Measurements from ENCODE around the gene LARGE1.

LARGE1 gene

GRCh38 chr22:33337524-33337923, 582.8 kb downstream of the LARGE1 start:
- no peak for DNase-seq

GRCh38 chr22:33335611-33336279, 584.5 kb downstream of the LARGE1 start:
- DNase-seq = no peak

- DNase-seq = no peak
Measured at GRCh38 chr22:33332538-33332937, 587.7 kb downstream of the LARGE1 start.

GRCh38 chr22:33331017-33331416, 589.3 kb downstream of the LARGE1 start:
- DNase-seq = no peak

- DNase-seq = no peak
Measured at GRCh38 chr22:33330534-33330933, 589.7 kb downstream of the LARGE1 start.

GRCh38 chr22:33329398-33329797, 590.9 kb downstream of the LARGE1 start:
- no peak for DNase-seq

- no peak for DNase-seq
Measured at GRCh38 chr22:33328789-33329296, 591.4 kb downstream of the LARGE1 start.

GRCh38 chr22:33327348-33327860, 592.9 kb downstream of the LARGE1 start:
- DNase-seq = no peak

- no peak for DNase-seq
Measured at GRCh38 chr22:33326540-33327295, 593.6 kb downstream of the LARGE1 start.

- no peak for DNase-seq
Measured at GRCh38 chr22:33325232-33326004, 594.9 kb downstream of the LARGE1 start.

- no peak for DNase-seq
Measured at GRCh38 chr22:33324228-33324627, 596.0 kb downstream of the LARGE1 start.

- DNase-seq = no peak
Measured at GRCh38 chr22:33321466-33321865, 598.8 kb downstream of the LARGE1 start.

- DNase-seq = no peak
Measured at GRCh38 chr22:33315954-33316353, 604.3 kb downstream of the LARGE1 start.

- no peak for DNase-seq
Measured at GRCh38 chr22:33315117-33315516, 605.2 kb downstream of the LARGE1 start.

GRCh38 chr22:33314316-33314715, 606.0 kb downstream of the LARGE1 start:
- DNase-seq = no peak

- no peak for DNase-seq
Measured at GRCh38 chr22:33303099-33303498, 617.2 kb downstream of the LARGE1 start.

GRCh38 chr22:33302549-33302948, 617.7 kb downstream of the LARGE1 start:
- no peak for DNase-seq

- no peak for DNase-seq
Measured at GRCh38 chr22:33302049-33302545, 618.2 kb downstream of the LARGE1 start.

- DNase-seq = no peak
Measured at GRCh38 chr22:33300165-33300564, 620.1 kb downstream of the LARGE1 start.

GRCh38 chr22:33299245-33299956, 620.9 kb downstream of the LARGE1 start:
- DNase-seq = no peak

GRCh38 chr22:33296941-33297340, 623.3 kb downstream of the LARGE1 start:
- DNase-seq = no peak

GRCh38 chr22:33288078-33288477, 632.2 kb downstream of the LARGE1 start:
- no peak for DNase-seq

- DNase-seq = no peak
Measured at GRCh38 chr22:33275073-33275443, 645.2 kb downstream of the LARGE1 start.

All from bone marrow (tissue), 2 donors.